Measurements from ENCODE around the gene CERS2.

DNA sequence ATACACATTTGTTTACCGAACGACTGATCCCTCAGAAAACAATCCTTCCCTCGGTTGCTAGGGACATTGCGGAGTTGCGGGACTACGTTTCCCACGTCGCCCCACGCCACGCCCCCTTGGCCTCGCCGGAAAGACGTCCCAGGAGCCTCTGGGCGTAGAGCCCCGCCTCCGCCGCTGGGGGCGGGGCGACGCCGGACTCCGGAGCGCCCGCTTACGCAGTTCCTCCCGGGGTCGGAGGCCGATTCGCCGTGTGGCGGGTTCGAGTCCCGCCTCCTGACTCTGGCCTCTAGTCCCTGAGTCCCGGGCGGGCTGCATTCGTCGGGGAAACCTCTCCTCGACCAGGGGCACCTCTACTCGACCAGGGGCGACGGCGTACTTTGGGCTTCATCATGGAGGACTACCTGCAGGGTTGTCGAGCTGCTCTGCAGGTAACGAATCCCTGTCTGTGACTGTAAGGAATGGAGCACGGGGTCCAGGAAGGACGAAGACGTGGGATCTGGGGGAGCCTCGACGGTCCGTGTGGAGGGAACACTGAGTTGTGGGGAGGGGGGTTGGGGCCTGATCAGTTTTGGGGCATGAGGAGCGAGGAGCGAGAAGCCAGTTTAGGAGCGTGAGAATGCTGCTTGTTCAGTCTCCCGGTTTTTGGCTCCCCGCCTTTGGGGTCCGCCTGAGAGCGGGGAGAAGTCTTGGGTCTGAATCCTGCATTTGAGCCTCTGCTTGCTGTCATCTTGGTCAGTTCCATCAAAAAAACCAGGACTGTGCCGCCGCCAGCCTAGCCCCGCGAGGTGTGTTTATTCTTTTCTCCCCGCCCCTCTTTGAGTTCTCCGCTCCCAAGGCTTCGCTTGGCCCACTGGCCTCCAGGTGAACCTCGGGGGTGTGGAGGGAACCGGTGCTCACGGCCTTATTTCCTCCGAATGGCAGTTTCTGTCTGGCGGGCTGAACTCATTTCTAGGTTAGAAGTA lies 33.9 kb upstream of the CERS2 start, which contains the start of gene PRUNE1:
- TF ChIP-seq POLR2A (IDR thresholded peaks at IDR 0.05) = peak in 2 of 3 donors; percentile 52 to 61
- TF ChIP-seq, protein P1, sequence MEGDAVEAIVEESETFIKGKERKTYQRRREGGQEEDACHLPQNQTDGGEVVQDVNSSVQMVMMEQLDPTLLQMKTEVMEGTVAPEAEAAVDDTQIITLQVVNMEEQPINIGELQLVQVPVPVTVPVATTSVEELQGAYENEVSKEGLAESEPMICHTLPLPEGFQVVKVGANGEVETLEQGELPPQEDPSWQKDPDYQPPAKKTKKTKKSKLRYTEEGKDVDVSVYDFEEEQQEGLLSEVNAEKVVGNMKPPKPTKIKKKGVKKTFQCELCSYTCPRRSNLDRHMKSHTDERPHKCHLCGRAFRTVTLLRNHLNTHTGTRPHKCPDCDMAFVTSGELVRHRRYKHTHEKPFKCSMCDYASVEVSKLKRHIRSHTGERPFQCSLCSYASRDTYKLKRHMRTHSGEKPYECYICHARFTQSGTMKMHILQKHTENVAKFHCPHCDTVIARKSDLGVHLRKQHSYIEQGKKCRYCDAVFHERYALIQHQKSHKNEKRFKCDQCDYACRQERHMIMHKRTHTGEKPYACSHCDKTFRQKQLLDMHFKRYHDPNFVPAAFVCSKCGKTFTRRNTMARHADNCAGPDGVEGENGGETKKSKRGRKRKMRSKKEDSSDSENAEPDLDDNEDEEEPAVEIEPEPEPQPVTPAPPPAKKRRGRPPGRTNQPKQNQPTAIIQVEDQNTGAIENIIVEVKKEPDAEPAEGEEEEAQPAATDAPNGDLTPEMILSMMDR (IDR thresholded peaks at IDR 0.05) = peak in 3 of 7 experiments; percentile 7 to 27 (median 11)
